Measurements from ENCODE around the gene TAF15.

Gene TAF15

DNA sequence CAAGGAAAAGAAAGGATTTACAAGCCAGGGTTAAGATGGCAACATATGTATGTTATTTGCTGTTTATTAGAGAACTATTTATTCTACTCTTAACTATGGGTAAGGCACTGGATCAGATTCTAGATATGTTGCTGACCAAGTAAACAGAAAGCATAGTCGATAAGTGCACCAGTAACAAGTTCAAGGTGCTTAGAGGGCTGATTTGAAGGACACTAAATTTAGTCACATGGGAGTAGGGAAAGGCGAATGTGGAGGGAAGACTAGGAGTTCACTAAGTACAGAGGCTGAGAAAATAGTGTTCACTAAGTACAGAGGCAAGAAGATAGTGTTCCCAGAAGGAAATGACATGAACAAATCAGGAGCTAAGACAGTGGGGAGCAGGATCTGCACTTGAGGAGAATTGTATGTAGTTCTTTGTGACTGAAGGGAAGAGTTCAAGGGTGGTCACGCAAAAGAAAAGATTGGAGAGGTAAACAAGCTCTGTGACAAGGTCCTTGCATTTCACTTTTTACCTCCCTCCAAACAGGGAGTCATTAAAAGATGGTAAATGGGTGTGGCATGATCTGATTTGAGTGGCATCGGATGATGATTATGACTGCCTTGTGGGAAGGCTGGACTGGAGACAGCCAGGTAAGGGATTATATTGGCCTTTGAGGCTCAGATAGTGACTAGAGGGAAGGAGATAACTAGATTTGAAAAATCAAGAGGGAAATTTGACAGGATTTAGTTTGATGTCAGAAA lies 38.5 kb downstream of the TAF15 start:
- WGBS (ENCODE audit: insufficient coverage, insufficient read length): no CpG with 5 or more reads among the region's 4 CpGs
- Histone ChIP-seq H3K4me3 (ENCODE audit: low read length) (no peak overlapping the region), H3K27me3 (ENCODE audit: control insufficient read depth, insufficient read depth, low read length) (no peaks in the 10 kb centered on the region), H3K27ac (ENCODE audit: low read length) (no peak overlapping the region), H3K4me1 (ENCODE audit: control insufficient read depth, insufficient read depth, low read length) (no peaks in the 10 kb centered on the region), H3K36me3 (ENCODE audit: control insufficient read depth, insufficient read depth, low read length) (peaks cover 21% of the 10 kb centered on the region), H3K9me3 (ENCODE audit: control insufficient read depth, insufficient read depth, low read length) (no peaks in the 10 kb centered on the region)
- no peak for DNase-seq (ENCODE audit: low read depth, low spot score)

DNA sequence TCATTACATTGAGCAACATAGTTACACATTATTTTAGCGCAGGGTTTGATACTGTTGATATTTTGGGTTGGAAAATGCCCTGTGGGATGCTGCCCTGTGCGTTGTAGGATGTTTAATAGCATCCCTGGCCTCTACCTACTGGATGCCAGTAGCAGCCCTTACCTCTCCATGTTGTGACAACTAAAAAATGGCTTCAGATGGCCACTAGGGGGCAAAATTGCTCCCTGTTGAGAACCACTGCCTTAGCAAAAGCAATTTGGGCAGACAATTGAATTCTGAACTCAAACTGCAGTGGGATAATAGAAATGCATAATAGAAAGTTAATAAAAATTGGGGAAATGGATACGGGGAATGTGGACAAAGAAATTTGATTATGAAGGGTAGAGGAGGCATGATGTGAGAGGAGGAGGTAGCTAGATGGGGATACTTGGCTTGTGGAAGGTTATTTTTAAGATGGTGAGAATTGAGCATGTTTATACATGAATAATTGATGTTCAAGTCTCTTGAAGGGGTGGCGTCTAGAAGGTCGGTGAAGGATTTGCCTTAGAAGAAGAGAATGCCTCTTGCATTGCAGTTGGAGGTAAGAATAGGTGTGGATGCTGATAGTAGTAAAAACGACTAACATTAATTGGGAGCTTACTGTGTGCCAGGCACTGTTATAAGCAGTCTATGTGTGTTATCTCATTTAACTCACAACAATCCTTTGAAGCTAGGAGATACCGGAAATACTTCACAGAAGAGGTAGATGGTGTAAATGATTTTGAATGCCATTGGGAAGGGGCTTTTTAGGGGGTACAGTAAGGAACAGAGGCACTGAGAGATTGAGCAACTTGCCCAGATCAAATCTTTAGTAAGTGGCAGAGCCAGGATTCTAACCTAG lies 40.4 kb downstream of the TAF15 start:
- DNase-seq (ENCODE audit: low read depth, low spot score): peak; percentile 31
- H3K27me3 ChIP-seq (ENCODE audit: control insufficient read depth, insufficient read depth, low read length): no peaks in the 10 kb centered on the region
- no peak overlapping the region for H3K4me3 ChIP-seq (ENCODE audit: low read length)
- no peak overlapping the region for H3K27ac ChIP-seq (ENCODE audit: low read length)
- 88% methylated on average over 1 of the region's 7 CpGs for WGBS (ENCODE audit: insufficient coverage, insufficient read length)
- peaks cover 6% of the 10 kb centered on the region; the same call in 1 of the 2 replicates for H3K36me3 ChIP-seq (ENCODE audit: control insufficient read depth, insufficient read depth, low read length)
- no peaks in the 10 kb centered on the region for H3K9me3 ChIP-seq (ENCODE audit: control insufficient read depth, insufficient read depth, low read length)
- H3K4me1 ChIP-seq (ENCODE audit: control insufficient read depth, insufficient read depth, low read length): no peaks in the 10 kb centered on the region

DNA sequence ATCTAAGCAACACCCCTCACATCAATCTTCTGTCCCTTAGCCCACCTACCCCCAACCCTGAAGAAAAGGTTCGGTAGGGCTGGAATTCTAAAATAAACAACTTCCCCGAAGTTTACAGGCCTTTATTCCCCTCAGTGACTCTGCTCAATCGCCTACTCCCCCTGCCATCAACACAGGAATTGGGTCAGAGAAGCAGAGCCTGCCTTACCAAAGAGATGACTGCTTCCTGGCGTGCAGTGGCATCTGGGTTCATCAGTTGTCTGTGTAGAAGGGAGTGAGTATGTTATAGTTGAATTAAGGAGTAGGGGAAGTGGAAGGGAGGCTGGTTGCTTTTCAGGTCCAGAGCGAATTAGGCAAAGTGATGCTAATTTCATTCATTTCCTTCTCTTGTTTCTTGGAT lies 46.7 kb downstream of the TAF15 start:
- Histone ChIP-seq H3K27me3 (ENCODE audit: control insufficient read depth, insufficient read depth, low read length) (no peaks in the 10 kb centered on the region), H3K9me3 (ENCODE audit: control insufficient read depth, insufficient read depth, low read length) (no peaks in the 10 kb centered on the region), H3K27ac (ENCODE audit: low read length) (no peak overlapping the region), H3K36me3 (ENCODE audit: control insufficient read depth, insufficient read depth, low read length) (0 out of 2 replicates have a peak, but pooled peaks cover 2% of the 10 kb centered on the region), H3K4me3 (ENCODE audit: low read length) (no peak overlapping the region), H3K4me1 (ENCODE audit: control insufficient read depth, insufficient read depth, low read length) (no peaks in the 10 kb centered on the region)
- no peak for DNase-seq (ENCODE audit: low read depth, low spot score)
- WGBS (ENCODE audit: insufficient coverage, insufficient read length): no CpG with 5 or more reads among the region's 5 CpGs

DNA sequence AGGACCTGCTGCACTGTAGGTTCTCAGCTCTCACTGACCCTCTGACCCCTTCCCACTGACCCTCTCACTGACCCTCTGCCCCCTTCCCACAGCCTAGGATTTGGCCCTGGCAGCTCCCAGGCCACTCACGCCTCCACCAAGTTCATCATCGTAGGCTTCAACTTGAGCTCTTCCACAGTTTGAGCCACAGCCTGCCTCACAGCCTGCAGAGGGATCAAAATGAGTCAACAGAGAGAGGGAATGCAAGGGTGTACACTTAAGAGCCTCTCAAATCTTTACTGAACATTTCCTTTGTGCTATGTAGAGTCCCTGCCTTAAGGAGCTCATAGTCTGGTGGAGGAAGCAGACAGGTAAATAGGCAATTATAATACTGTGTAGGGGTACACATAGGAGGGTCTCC lies 47.3 kb downstream of the TAF15 start:
- Histone ChIP-seq H3K27ac (ENCODE audit: low read length) (no peak overlapping the region), H3K4me3 (ENCODE audit: low read length) (no peak overlapping the region), H3K27me3 (ENCODE audit: control insufficient read depth, insufficient read depth, low read length) (no peaks in the 10 kb centered on the region), H3K4me1 (ENCODE audit: control insufficient read depth, insufficient read depth, low read length) (no peaks in the 10 kb centered on the region), H3K9me3 (ENCODE audit: control insufficient read depth, insufficient read depth, low read length) (no peaks in the 10 kb centered on the region), H3K36me3 (ENCODE audit: control insufficient read depth, insufficient read depth, low read length) (0 out of 2 replicates have a peak, but pooled peaks cover 2% of the 10 kb centered on the region)
- WGBS (ENCODE audit: insufficient coverage, insufficient read length): no CpG with 5 or more reads among the region's 2 CpGs
- DNase-seq (ENCODE audit: low read depth, low spot score): no peak

DNA sequence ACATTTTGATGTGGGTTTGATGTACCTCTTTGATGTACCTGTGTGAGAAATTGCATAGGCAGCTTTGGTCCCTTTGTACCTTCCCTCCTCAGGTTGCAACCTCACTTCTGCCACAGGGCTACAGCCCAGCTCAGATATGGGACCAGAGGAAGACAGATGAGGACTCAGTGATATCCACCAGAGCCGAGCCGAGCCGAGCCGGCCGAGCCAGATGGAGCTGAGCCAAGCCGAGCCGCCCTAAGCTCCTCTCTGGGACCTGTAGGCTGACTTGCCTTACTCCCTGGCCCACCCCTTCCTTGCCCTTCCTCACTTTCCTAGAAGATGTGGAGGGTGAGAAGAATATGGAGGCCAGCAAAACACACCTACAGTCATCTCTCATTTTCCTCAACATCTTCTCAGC lies 55.6 kb downstream of the TAF15 start:
- H3K36me3 ChIP-seq (ENCODE audit: control insufficient read depth, insufficient read depth, low read length): no peaks in the 10 kb centered on the region
- no peak overlapping the region for H3K27ac ChIP-seq (ENCODE audit: low read length)
- H3K27me3 ChIP-seq (ENCODE audit: control insufficient read depth, insufficient read depth, low read length): no peaks in the 10 kb centered on the region
- H3K4me3 ChIP-seq (ENCODE audit: low read length): no peak overlapping the region
- H3K9me3 ChIP-seq (ENCODE audit: control insufficient read depth, insufficient read depth, low read length): no peaks in the 10 kb centered on the region
- no CpG with 5 or more reads among the region's 7 CpGs for WGBS (ENCODE audit: insufficient coverage, insufficient read length)
- H3K4me1 ChIP-seq (ENCODE audit: control insufficient read depth, insufficient read depth, low read length): no peaks in the 10 kb centered on the region
- no peak for DNase-seq (ENCODE audit: low read depth, low spot score)

DNA sequence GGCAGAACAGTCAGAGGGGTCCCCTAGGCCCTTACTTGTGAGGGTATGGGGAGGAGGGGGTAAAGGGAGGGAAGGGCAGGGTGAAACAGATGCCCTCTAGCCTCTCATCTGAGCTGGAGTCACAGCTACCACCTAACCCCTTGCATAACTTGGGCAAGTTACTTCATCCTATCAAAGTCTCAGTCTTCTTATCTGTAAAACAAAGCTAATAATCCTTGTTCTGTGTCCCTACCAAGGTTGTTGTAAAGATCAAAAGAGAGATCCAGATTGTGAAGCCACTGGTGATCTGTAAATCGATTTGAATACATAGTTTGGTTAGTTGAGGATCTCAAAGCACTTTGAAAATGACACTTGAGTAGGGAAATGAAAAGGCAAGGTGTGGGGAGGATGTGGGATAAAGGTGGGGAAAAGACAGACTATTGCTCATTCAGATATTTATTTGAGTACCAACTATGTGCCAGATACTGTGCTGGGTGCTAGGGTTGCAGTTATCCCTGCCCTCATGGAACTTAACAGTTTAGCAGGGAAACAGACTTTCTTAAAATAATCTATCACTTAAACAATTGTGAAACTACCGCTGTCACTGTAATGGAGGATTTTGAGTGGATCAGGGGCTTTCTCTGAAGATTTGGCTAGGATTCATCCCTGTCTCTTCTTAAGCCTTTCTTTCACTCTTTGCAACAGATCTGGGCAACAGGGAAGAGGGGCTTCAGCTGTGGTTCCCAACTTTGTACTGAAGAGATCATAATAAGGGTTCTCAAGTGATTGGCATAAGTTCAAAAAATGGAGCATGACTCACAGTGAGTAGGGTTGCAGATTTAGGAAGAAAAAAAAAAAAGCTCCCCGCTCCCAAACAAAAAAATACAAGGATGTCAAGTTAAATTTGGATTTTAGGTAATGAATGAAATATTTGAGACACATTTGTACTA lies 56.4 kb downstream of the TAF15 start:
- no peaks in the 10 kb centered on the region for H3K4me1 ChIP-seq (ENCODE audit: control insufficient read depth, insufficient read depth, low read length)
- no peak overlapping the region for H3K27ac ChIP-seq (ENCODE audit: low read length)
- no peaks in the 10 kb centered on the region for H3K9me3 ChIP-seq (ENCODE audit: control insufficient read depth, insufficient read depth, low read length)
- DNase-seq (ENCODE audit: low read depth, low spot score): no peak
- WGBS (ENCODE audit: insufficient coverage, insufficient read length): no CpG with 5 or more reads among the region's 3 CpGs
- H3K4me3 ChIP-seq (ENCODE audit: low read length): no peak overlapping the region
- no peaks in the 10 kb centered on the region for H3K36me3 ChIP-seq (ENCODE audit: control insufficient read depth, insufficient read depth, low read length)
- H3K27me3 ChIP-seq (ENCODE audit: control insufficient read depth, insufficient read depth, low read length): no peaks in the 10 kb centered on the region

DNA sequence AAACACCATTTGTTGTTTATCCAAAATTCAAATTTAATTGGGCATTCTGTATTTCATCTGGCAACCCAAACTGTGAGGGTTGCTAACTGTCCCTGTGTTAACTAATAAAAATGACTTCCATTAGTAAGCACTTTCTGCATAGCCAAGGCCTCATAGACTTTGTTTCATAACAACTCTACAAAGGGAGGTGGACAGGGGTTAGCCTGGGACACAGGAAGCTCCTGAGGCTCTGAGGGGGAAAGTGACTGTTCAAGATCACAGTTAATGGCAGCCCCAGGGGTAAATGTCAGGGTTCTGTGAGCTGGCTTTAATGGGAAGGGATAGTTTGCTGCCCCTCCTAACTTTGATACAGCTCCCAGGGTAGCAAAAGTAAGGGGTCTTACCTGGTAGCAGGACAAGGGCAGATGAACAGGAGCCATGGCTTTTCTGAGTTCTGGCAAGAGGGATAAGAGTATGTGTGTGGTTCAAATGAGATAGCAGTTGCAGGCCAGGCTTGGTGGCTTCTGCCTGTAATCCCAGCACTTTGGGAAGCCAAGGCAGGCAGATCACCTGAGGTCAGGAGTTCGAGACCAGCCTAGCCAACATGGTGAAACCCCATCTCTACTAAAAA lies 57.2 kb downstream of the TAF15 start:
- no peaks in the 10 kb centered on the region for H3K4me1 ChIP-seq (ENCODE audit: control insufficient read depth, insufficient read depth, low read length)
- H3K27me3 ChIP-seq (ENCODE audit: control insufficient read depth, insufficient read depth, low read length): no peaks in the 10 kb centered on the region
- H3K36me3 ChIP-seq (ENCODE audit: control insufficient read depth, insufficient read depth, low read length): no peaks in the 10 kb centered on the region
- no peak for DNase-seq (ENCODE audit: low read depth, low spot score)
- no peak overlapping the region for H3K4me3 ChIP-seq (ENCODE audit: low read length)
- no peaks in the 10 kb centered on the region for H3K9me3 ChIP-seq (ENCODE audit: control insufficient read depth, insufficient read depth, low read length)
- WGBS (ENCODE audit: insufficient coverage, insufficient read length): no CpG with 5 or more reads among the region's 1 CpG
- no peak overlapping the region for H3K27ac ChIP-seq (ENCODE audit: low read length)

DNA sequence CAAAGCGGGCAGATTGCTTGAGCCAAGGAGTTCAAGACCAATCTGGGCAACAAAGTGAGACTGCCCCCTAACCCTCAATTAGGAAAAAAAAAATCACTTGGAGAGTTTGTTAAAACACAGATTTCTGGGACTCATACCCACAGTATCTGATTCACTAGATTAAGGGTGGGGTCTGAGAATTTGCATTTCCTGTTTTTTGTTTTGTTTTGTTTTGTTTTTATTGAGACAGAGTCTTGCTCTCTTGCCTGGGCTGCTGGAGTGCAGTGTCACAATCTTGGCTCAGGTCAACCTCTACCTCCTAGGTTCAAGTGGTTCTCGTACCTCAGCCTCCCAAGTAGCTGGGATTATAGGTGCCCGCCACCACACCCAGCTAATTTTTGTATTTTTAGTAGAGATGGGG lies 58.3 kb downstream of the TAF15 start:
- DNase-seq (ENCODE audit: low read depth, low spot score): no peak
- no CpG with 5 or more reads among the region's 3 CpGs for WGBS (ENCODE audit: insufficient coverage, insufficient read length)

DNA sequence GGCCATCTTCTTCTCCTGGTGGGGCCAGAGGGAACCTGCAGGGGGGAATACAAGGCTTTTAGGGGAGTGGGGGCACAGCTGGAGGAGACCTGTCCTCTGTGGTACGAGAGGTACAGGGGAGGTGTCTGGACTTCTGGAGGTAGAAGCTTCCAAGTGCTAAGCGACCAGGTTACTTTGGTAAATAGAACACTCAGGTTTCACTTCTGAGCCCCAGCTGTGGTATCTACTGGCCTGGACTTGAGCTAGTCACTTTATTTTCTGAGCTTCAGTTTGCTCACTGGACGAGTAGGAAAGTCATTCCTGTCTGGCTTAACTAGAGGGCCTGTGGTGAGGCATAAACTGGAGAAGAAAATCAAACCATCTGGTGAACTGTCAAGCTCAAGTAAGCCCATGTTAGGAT lies 59.5 kb downstream of the TAF15 start, which contains the start of gene HEATR9:
Gene HEATR9 (minus strand): TSS at position 155 of the 400 bp plus-strand sequence. CDS start 149 bp downstream, at position 6.
- no peak within 1 kb of the TSS for H3K27ac ChIP-seq (ENCODE audit: low read length)

More for the DNA sequence above, 58.3 kb downstream of the TAF15 start:
- Histone ChIP-seq H3K9me3 (ENCODE audit: control insufficient read depth, insufficient read depth, low read length) (no peaks in the 10 kb centered on the region), H3K4me3 (ENCODE audit: low read length) (no peak overlapping the region), H3K36me3 (ENCODE audit: control insufficient read depth, insufficient read depth, low read length) (no peaks in the 10 kb centered on the region), H3K27me3 (ENCODE audit: control insufficient read depth, insufficient read depth, low read length) (no peaks in the 10 kb centered on the region), H3K27ac (ENCODE audit: low read length) (no peak overlapping the region), H3K4me1 (ENCODE audit: control insufficient read depth, insufficient read depth, low read length) (no peaks in the 10 kb centered on the region)

More for the DNA sequence above, 59.5 kb downstream of the TAF15 start, which contains the start of gene HEATR9:
- no peak for DNase-seq (ENCODE audit: low read depth, low spot score)
- no peaks in the 10 kb centered on the region for H3K4me1 ChIP-seq (ENCODE audit: control insufficient read depth, insufficient read depth, low read length)
- no peaks in the 10 kb centered on the region for H3K9me3 ChIP-seq (ENCODE audit: control insufficient read depth, insufficient read depth, low read length)
- H3K4me3 ChIP-seq (ENCODE audit: low read length): no peak within 1 kb of the TSS
- no CpG with 5 or more reads among the region's 3 CpGs for WGBS (ENCODE audit: insufficient coverage, insufficient read length)
- no peaks in the 10 kb centered on the region for H3K36me3 ChIP-seq (ENCODE audit: control insufficient read depth, insufficient read depth, low read length)
- no peaks in the 10 kb centered on the region for H3K27me3 ChIP-seq (ENCODE audit: control insufficient read depth, insufficient read depth, low read length)
